ENCODE data around the gene AMDHD2.

GRCh38 chr16:2487903-2488531 lies 32.2 kb upstream of the AMDHD2 start:
- TF ChIP-seq SP1 (IDR thresholded peaks at IDR 0.05) (no peak), BHLHE40 (IDR thresholded peaks at IDR 0.05; ENCODE audit: borderline replicate concordance) (no peak), LEF1 (IDR thresholded peaks at IDR 0.05; ENCODE audit: borderline replicate concordance) (no peak), FOXK2 (IDR thresholded peaks at IDR 0.05) (no peak), SUZ12 (IDR thresholded peaks at IDR 0.05) (no peak), L3MBTL2 (conservative IDR thresholded peaks at IDR 0.05) (no peak), FOXM1 (IDR thresholded peaks at IDR 0.05; ENCODE audit: borderline replicate concordance) (no peak), ELF4 (IDR thresholded peaks at IDR 0.05) (no peak)

Measured in HEK293T (cell line).